SK-N-SH (cell line): ENCODE data around the gene RIPOR2. TPM values are rescaled to one million over a fixed set of nuclear protein-coding genes. Genes with fewer than 3 reads are reported as not detected.

Experiments
- CTCF ChIA-PET: fragments of 300-600, 350-600 bp; formaldehyde crosslinking; extraction: SDS; loops from one replicate; lab custom pipeline; 2021; lab: Yijun Ruan, JAX
- POLR2A ChIA-PET: fragments of 350-600 bp; sonication (Branson Sonifier 250); formaldehyde crosslinking; extraction: SDS; loops from one replicate; lab custom pipeline; 2020; ENCODE audit warnings: antibody characterized with exemption, inconsistent platforms; lab: Yijun Ruan, JAX
- DNase-seq: peaks from one replicate; pipeline ENCODE4 v3.0.0; 2012
- H2AFZ ChIP-seq: fragments of 200-600 bp; sonication (generic); 2 replicates; pipeline ENCODE4 v1.8.1; 2016; ENCODE audit warnings: antibody characterized with exemption, mild to moderate bottlenecking, low read depth
- H3F3A ChIP-seq: fragments of 200-600 bp; sonication (generic); replicated peaks from 2 replicates; pipeline ENCODE3; 2016; ENCODE audit warnings: antibody characterized with exemption, mild to moderate bottlenecking; ENCODE audit not compliant: insufficient read depth
- H3K27ac ChIP-seq, 2 experiments: fragments of 200-500 bp in 1 of 2; fragments of 200-600 bp in 1 of 2; sonication (Bioruptor generic) in 1 of 2; sonication (generic), shearing (Covaris generic) in 1 of 2; 2 replicates each; pipeline versions ENCODE4 v1.5.1 to v1.6.1; 2014 to 2016; ENCODE audit warnings: low read depth in 2 of 2, inconsistent platforms in 1 of 2, low read length in 1 of 2, mild to moderate bottlenecking in 1 of 2, mixed read lengths in 1 of 2
- H3K27me3 ChIP-seq: fragments of 200-600 bp; sonication (generic), shearing (Covaris generic); 2 replicates; pipeline ENCODE4 v1.6.1; 2016; ENCODE audit warnings: mixed run types; ENCODE audit not compliant: insufficient read depth
- H3K36me3 ChIP-seq, 2 experiments: fragments of 200-500 bp in 1 of 2; fragments of 200-600 bp in 1 of 2; sonication (Bioruptor generic) in 1 of 2; sonication (generic) in 1 of 2; replicated peaks in 1 of 2; 2 replicates each; pipeline versions ENCODE3 to v1.5.1; 2014 to 2016; ENCODE audit warnings: low read length in 1 of 2, mild to moderate bottlenecking in 1 of 2; ENCODE audit not compliant: insufficient read depth in 2 of 2, control insufficient read depth in 1 of 2
- H3K4me1 ChIP-seq, 2 experiments: fragments of 200-500 bp in 1 of 2; fragments of 200-600 bp in 1 of 2; sonication (Bioruptor generic) in 1 of 2; sonication (generic), shearing (Covaris generic) in 1 of 2; 2 replicates each; pipeline versions ENCODE4 v1.5.1 to v1.6.1; 2014 to 2016; ENCODE audit warnings: low read depth in 1 of 2, low read length in 1 of 2, mixed run types in 1 of 2; ENCODE audit not compliant: insufficient read depth in 2 of 2, control insufficient read depth in 1 of 2
- H3K4me2 ChIP-seq: fragments of 200-600 bp; sonication (generic), shearing (Covaris generic); 2 replicates; pipeline ENCODE4 v1.6.1; 2017; ENCODE audit warnings: mixed run types
- H3K4me3 ChIP-seq, 2 experiments: fragments of 200-500 bp in 1 of 2; fragments of 200-600 bp in 1 of 2; sonication (Bioruptor generic) in 1 of 2; sonication (generic), shearing (Covaris generic) in 1 of 2; 2 replicates each; pipeline versions ENCODE4 v1.5.1 to v1.8.1; 2014 to 2016; ENCODE audit warnings: low read depth in 2 of 2, inconsistent platforms in 1 of 2, low read length in 1 of 2, mild to moderate bottlenecking in 1 of 2, mixed read lengths in 1 of 2, moderate library complexity in 1 of 2
- H3K79me2 ChIP-seq: fragments of 200-600 bp; sonication (generic); 2 replicates; pipeline ENCODE4 v1.8.1; 2017; ENCODE audit warnings: mild to moderate bottlenecking; ENCODE audit not compliant: insufficient read depth
- H3K9ac ChIP-seq: fragments of 200-600 bp; sonication (generic); 2 replicates; pipeline ENCODE4 v1.6.1; 2017; ENCODE audit warnings: mixed run types
- H3K9me2 ChIP-seq: fragments of 200-600 bp; sonication (generic); 2 replicates; pipeline ENCODE4 v1.6.1; 2017; ENCODE audit warnings: mixed run types
- H3K9me3 ChIP-seq: fragments of 200-600 bp; sonication (generic); 2 replicates; pipeline ENCODE4 v1.6.1; 2017; ENCODE audit warnings: mixed run types, mild to moderate bottlenecking, moderate library complexity
- H4K20me1 ChIP-seq: fragments of 200-600 bp; sonication (generic); 2 replicates; pipeline ENCODE4 v1.6.1; 2017; ENCODE audit warnings: mild to moderate bottlenecking, mixed run types; ENCODE audit not compliant: insufficient read depth
- CHD2 ChIP-seq: fragments of 150-350 bp; IDR thresholded peaks from 2 replicates; pipeline ENCODE4 v1.6.1; 2018; ENCODE audit warnings: low read length; ENCODE audit not compliant: partially characterized antibody
- EZH2phosphoT487 ChIP-seq: fragments of 200-600 bp; sonication (generic); IDR thresholded peaks from 2 replicates; pipeline ENCODE4 v1.6.1; 2017; ENCODE audit warnings: low read depth, mixed run types, mild to moderate bottlenecking, antibody characterized with exemption, moderate library complexity, borderline replicate concordance
- FOSL2 ChIP-seq: IDR thresholded peaks from 2 replicates; pipeline ENCODE4 v1.4.0; 2012; ENCODE audit warnings: low read depth, mild to moderate bottlenecking, moderate library complexity, borderline replicate concordance
- GATA2 ChIP-seq: sonication (generic); formaldehyde crosslinking; IDR thresholded peaks from 2 replicates; pipeline ENCODE4 v1.5.0; 2020; ENCODE audit warnings: mild to moderate bottlenecking, missing genetic modification reagents
- MAX ChIP-seq: IDR thresholded peaks from 2 replicates; pipeline ENCODE4 v1.4.0; 2012; ENCODE audit warnings: low read depth
- PBX3 ChIP-seq: IDR thresholded peaks from 2 replicates; pipeline ENCODE4; 2012
- POLR2AphosphoS5 ChIP-seq: IDR thresholded peaks from 2 replicates; pipeline ENCODE4 v1.6.1; 2012; ENCODE audit warnings: low read depth, low read length
- RAD21 ChIP-seq: IDR thresholded peaks from 2 replicates; pipeline ENCODE4 v1.6.1; 2012; ENCODE audit warnings: mild to moderate bottlenecking, low read length
- TCF12 ChIP-seq: IDR thresholded peaks from 2 replicates; pipeline ENCODE4 v1.4.0; 2012
- YY1 ChIP-seq: IDR thresholded peaks from 2 replicates; pipeline ENCODE4 v1.4.0; 2012; ENCODE audit warnings: low read depth, mild to moderate bottlenecking
- WGBS: methylation state at CpG from one replicate; pipeline ENCODE4 v1.1.6; 2017; ENCODE audit warnings: low lambda C conversion rate; 5-methylcytosine and 5-hydroxymethylcytosine counted together
- polyA plus RNA-seq, 3 experiments: library from polyadenylated mRNA; depleted of rRNA; stranded (reverse); fragments of >200 nt; gene quantifications; 2 replicates each; pipeline ENCODE4 v1.2.3, GENCODE V29; 2012
- TF ChIP-seq, protein P1 (sequence below): fragments of 150-350 bp; IDR thresholded peaks from 2 replicates; pipeline ENCODE4 v1.6.1; 2016; ENCODE audit warnings: mild to moderate bottlenecking, low read depth, low read length

RIPOR2 gene
- polyA plus RNA-seq, 1 of the 3 experiments (the other 2 are of a cell fraction), result 0.05 TPM

DNA sequence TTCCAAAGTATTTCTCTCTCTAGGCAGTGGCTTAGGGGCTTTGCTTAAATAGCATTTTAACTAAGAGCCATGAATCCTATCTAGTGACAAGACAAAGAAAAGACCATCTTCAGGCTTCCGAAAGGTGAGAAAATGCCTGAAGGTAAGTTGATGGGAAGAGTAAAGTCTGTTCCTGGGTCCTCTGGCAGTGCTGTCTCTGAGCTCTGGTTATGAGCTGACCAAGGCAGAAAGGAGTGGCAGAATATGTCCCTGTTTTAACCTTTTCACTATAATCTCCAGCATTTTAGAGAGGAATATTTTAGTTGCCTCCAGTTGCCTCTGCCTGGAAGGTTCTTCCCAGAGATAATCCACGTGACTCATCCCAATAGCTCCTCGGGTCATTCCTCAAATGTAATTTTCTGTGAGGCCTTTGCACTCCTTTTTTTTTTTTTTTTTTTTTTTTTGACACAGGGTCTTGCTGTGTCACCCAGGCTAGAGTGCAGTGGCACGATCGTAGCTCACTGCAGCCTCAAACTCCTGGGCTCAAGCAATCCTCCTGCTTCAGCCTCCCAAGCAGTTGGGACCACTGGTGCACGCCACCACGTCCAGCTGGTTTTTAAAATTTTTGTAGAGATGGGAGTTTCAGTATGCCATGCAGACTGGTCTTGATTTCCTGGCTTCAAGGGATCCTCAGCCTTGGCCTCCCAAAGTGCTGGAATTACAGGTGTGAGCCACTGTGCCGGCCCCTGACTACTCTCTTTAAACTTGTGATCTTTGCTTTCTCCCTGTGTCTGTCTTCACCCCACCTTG lies 133.3 kb downstream of the RIPOR2 start:
- no peak for DNase-seq
- H3K27ac ChIP-seq, result peak overlapping the region in 1 of 2 experiments; percentile 31; a peak in 1 of 4 replicates
- no peaks in the 10 kb centered on the region for H3K9me2 ChIP-seq
- TF ChIP-seq GATA2 (no peak), MAX (no peak), RAD21 (no peak), CHD2 (no peak), POLR2AphosphoS5 (no peak), FOSL2 (0 out of 2 replicates have a peak, but pooled peaks have one; percentile 1), YY1 (no peak)
- TF ChIP-seq, protein P1, sequence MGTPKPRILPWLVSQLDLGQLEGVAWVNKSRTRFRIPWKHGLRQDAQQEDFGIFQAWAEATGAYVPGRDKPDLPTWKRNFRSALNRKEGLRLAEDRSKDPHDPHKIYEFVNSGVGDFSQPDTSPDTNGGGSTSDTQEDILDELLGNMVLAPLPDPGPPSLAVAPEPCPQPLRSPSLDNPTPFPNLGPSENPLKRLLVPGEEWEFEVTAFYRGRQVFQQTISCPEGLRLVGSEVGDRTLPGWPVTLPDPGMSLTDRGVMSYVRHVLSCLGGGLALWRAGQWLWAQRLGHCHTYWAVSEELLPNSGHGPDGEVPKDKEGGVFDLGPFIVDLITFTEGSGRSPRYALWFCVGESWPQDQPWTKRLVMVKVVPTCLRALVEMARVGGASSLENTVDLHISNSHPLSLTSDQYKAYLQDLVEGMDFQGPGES, result no peak
- TF ChIP-seq, all 33 proteins: peak for 1
- Histone ChIP-seq H3K9ac (no peak overlapping the region), H3K79me2 (no peaks in the 10 kb centered on the region), H3K36me3 (no peaks in the 10 kb centered on the region), H2AFZ (no peak overlapping the region), H3K9me3 (no peaks in the 10 kb centered on the region), H3K4me3 (no peak overlapping the region), H3K4me1 (no peaks in the 10 kb centered on the region; a peak in 1 of 4 replicates), H3F3A (peaks cover 4% of the 10 kb centered on the region), H4K20me1 (no peaks in the 10 kb centered on the region), H3K27me3 (no peaks in the 10 kb centered on the region), H3K4me2 (no peak overlapping the region)
- ChIA-PET CTCF (no interaction called here), POLR2A (no interaction called here)
- WGBS, result 80% methylated on average over 8 of the region's 8 CpGs

DNA sequence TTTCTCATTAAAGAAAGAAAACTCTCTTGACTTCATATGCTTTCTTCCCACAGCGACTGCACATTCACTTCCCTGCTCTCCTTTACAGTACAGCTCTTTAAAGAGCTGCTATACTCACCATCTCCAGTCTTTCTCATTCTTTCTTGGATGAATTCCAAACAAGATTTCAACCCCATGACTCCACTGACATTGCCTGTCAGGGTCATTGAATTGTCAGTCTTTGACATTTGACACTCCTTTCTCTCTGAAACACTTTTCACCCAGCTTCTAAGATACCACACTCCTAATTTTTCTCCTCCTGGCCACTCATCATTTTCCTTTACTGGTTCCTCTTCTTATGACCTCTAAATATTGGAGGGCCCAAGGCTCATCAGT lies 136.2 kb downstream of the RIPOR2 start:
- Histone ChIP-seq H3K9me3 (no peaks in the 10 kb centered on the region), H3K9me2 (no peaks in the 10 kb centered on the region), H3K27me3 (no peaks in the 10 kb centered on the region), H3K4me3 (no peak overlapping the region), H3K9ac (no peak overlapping the region), H3K27ac (no peak overlapping the region), H4K20me1 (no peaks in the 10 kb centered on the region), H2AFZ (no peak overlapping the region), H3K4me2 (no peak overlapping the region), H3F3A (peaks cover 4% of the 10 kb centered on the region), H3K36me3 (no peaks in the 10 kb centered on the region), H3K79me2 (no peaks in the 10 kb centered on the region), H3K4me1 (peaks cover 0 to 3% of the 10 kb centered on the region in 2 experiments; a peak in 1 of 4 replicates)
- ChIA-PET POLR2A (no interaction called here), CTCF (no interaction called here)
- 80% methylated on average over 1 of the region's 1 CpG for WGBS
- no peak for DNase-seq
- TF ChIP-seq PBX3, result peak; percentile 58
- TF ChIP-seq EZH2phosphoT487, result no peak
- peak; percentile 33 for TF ChIP-seq TCF12
